ENCODE data around the gene AMPD1. TPM values are rescaled to one million over a fixed set of nuclear protein-coding genes. Genes with fewer than 3 reads are reported as not detected.

AMPD1 gene
- total and polyA plus RNA-seq, 2 of the 13 experiments (the other 11 are each of a cell fraction or from before 2014, with no cell fraction given): not detected

GRCh38 chr1:114716304-114717170, 21.2 kb upstream of the AMPD1 start, which contains the start of gene NRAS (continued):
- TF ChIP-seq HDAC1 (CRISPR knock-in tag; IDR thresholded peaks at IDR 0.05): peak; percentile 91
- TF ChIP-seq KAT7 (CRISPR knock-in tag; IDR thresholded peaks at IDR 0.05; ENCODE audit: borderline replicate concordance): 0 out of 2 replicates have a peak, but pooled peaks have one; percentile 77
- peak; percentile 50; the same call in 1 of the 2 replicates for TF ChIP-seq RXRA (CRISPR knock-in tag; IDR thresholded peaks at IDR 0.05)
- TF ChIP-seq POGZ (CRISPR knock-in tag; IDR thresholded peaks at IDR 0.05): peak; percentile 95
- TF ChIP-seq LCORL (IDR thresholded peaks at IDR 0.05): no peak
- peak; percentile 57; the same call in 1 of the 2 replicates for TF ChIP-seq LCORL (CRISPR knock-in tag; IDR thresholded peaks at IDR 0.05)
- TF ChIP-seq ZNF619 (CRISPR knock-in tag; IDR thresholded peaks at IDR 0.05): no peak
- peak; percentile 76; the same call in 1 of the 2 replicates for TF ChIP-seq SALL1 (CRISPR knock-in tag; IDR thresholded peaks at IDR 0.05)
- TF ChIP-seq GATAD1 (CRISPR knock-in tag; IDR thresholded peaks at IDR 0.05): peak; percentile 95
- peak; percentile 77; the same call in 1 of the 2 replicates for TF ChIP-seq MLX (CRISPR knock-in tag; IDR thresholded peaks at IDR 0.05)
- TF ChIP-seq ELK4 (CRISPR knock-in tag; IDR thresholded peaks at IDR 0.05; ENCODE audit: borderline replicate concordance): no peak
- TF ChIP-seq CSRNP2 (CRISPR knock-in tag; conservative IDR thresholded peaks at IDR 0.05; ENCODE audit: low read depth): no peak
- peak; percentile 98 for TF ChIP-seq GABPB1 (CRISPR knock-in tag; IDR thresholded peaks at IDR 0.05)
- no peak for TF ChIP-seq ZNF75D (CRISPR knock-in tag; IDR thresholded peaks at IDR 0.05; ENCODE audit: borderline replicate concordance)
- TF ChIP-seq ATF7-NPFF (CRISPR knock-in tag; IDR thresholded peaks at IDR 0.05; ENCODE audit: low read depth): 0 out of 2 replicates have a peak, but pooled peaks have one; percentile 32
- TF ChIP-seq FOXA3 (CRISPR knock-in tag; IDR thresholded peaks at IDR 0.05): peak; percentile 61
- peak; percentile 99 for TF ChIP-seq MXI1 (IDR thresholded peaks at IDR 0.05; ENCODE audit: borderline replicate concordance, low read depth, low read length)
- peak; percentile 21; the same call in 1 of the 2 replicates for TF ChIP-seq RAD21 (CRISPR knock-in tag; IDR thresholded peaks at IDR 0.05)
- TF ChIP-seq EP300 (IDR thresholded peaks at IDR 0.05; ENCODE audit: low read depth in 2 of 2, low read length in 2 of 2): peak in 1 of 2 experiments; percentile 54; a peak in 1 of 4 replicates
- TF ChIP-seq EP300 (CRISPR knock-in tag; IDR thresholded peaks at IDR 0.05; ENCODE audit: borderline replicate concordance): peak; percentile 10; the same call in 1 of the 2 replicates
- no peak for TF ChIP-seq ZNF629 (CRISPR knock-in tag; conservative IDR thresholded peaks at IDR 0.05)
- peak; percentile 35 for TF ChIP-seq FOSL2 (CRISPR knock-in tag; IDR thresholded peaks at IDR 0.05)
- TF ChIP-seq MAFG (CRISPR knock-in tag; IDR thresholded peaks at IDR 0.05): no peak
- 0 out of 2 replicates have a peak, but pooled peaks have one; percentile 52 for TF ChIP-seq ZC3H4 (CRISPR knock-in tag; IDR thresholded peaks at IDR 0.05; ENCODE audit: borderline replicate concordance)
- TF ChIP-seq TBX2 (CRISPR knock-in tag; IDR thresholded peaks at IDR 0.05; ENCODE audit: borderline replicate concordance): no peak; the same call in 1 of the 2 replicates
- peak; percentile 52; the same call in 1 of the 2 replicates for TF ChIP-seq MEF2D (CRISPR knock-in tag; IDR thresholded peaks at IDR 0.05)
- peak; percentile 8; the same call in 1 of the 2 replicates for TF ChIP-seq ZSCAN30 (CRISPR knock-in tag; IDR thresholded peaks at IDR 0.05)
- TF ChIP-seq CHCHD3 (CRISPR knock-in tag; IDR thresholded peaks at IDR 0.05): 0 out of 2 replicates have a peak, but pooled peaks have one; percentile 49
